RPMI7951 (cell line): Measurements from ENCODE around the gene SFRP5. TPM values are rescaled to one million over a fixed set of nuclear protein-coding genes. Genes with fewer than 3 reads are reported as not detected.

ENCODE experiments used
- DNase-seq: peaks from one replicate; pipeline ENCODE4 v3.0.0-alpha.2; 2012; ENCODE audit warnings: low read depth
- total RNA-seq: library from RNA; depleted of rRNA; stranded (reverse); fragments of >200 nt; shearing (Covaris generic); gene quantifications from 2 replicates; pipeline ENCODE4 v1.2.3, GENCODE V29; 2014; rRNA removed

The SFRP5 gene
- total RNA-seq, 1 experiment from 2014 or later = not detected

- DNase-seq = peak; percentile 87
These were observed 34.7 kb downstream of the SFRP5 start, which contains the start of gene ZFYVE27 for GRCh38 chr10:97736902-97737769. ZFYVE27 (plus strand) TSS chr10:97737128; CDS start chr10:97738478, 1,350 bp downstream.

- DNase-seq = no peak
These were observed 35.3 kb downstream of the SFRP5 start for GRCh38 chr10:97736403-97736901.

GRCh38 chr10:97734021-97734420 lies 37.8 kb downstream of the SFRP5 start:
- DNase-seq = no peak

- DNase-seq = no peak
These were observed 38.5 kb downstream of the SFRP5 start for GRCh38 chr10:97733256-97733655.

GRCh38 chr10:97732052-97732359 lies 39.8 kb downstream of the SFRP5 start:
- DNase-seq = no peak

- DNase-seq = peak; percentile 65
These were observed 40.3 kb downstream of the SFRP5 start for GRCh38 chr10:97731346-97732051.

GRCh38 chr10:97729014-97729413 lies 42.8 kb downstream of the SFRP5 start:
- DNase-seq = no peak

GRCh38 chr10:97726636-97727178 lies 45.1 kb downstream of the SFRP5 start:
- DNase-seq = peak; percentile 49

GRCh38 chr10:97724341-97724941 lies 47.4 kb downstream of the SFRP5 start:
- no peak for DNase-seq

GRCh38 chr10:97723001-97723400 lies 48.8 kb downstream of the SFRP5 start:
- DNase-seq = no peak

- DNase-seq = no peak
These were observed 49.7 kb downstream of the SFRP5 start for GRCh38 chr10:97721871-97722780.

- no peak for DNase-seq
These were observed 52.2 kb downstream of the SFRP5 start for GRCh38 chr10:97719602-97720001.

- DNase-seq = no peak
These were observed 53.1 kb downstream of the SFRP5 start for GRCh38 chr10:97718659-97719142.

- DNase-seq = peak; percentile 46
These were observed 53.6 kb downstream of the SFRP5 start for GRCh38 chr10:97718178-97718577.

- DNase-seq = no peak
These were observed 54.2 kb downstream of the SFRP5 start for GRCh38 chr10:97717627-97718026.

Other genes starting within 250 kb of the SFRP5 start
- gene ANKRD2, start 199.2 kb downstream of the SFRP5 start, total RNA-seq = not detected in 2 replicates
- 0.24 and 0.78 TPM in 2 replicates for gene HOGA1, start 187.6 kb downstream of the SFRP5 start, total RNA-seq
- gene C10orf62, start 182.3 kb downstream of the SFRP5 start, total RNA-seq = 0.10 TPM in 1 of 2 replicates, not detected in the other
- gene MORN4, start 138.5 kb downstream of the SFRP5 start, total RNA-seq = 2.2 and 3.7 TPM in 2 replicates
- gene PI4K2A, start 131.3 kb downstream of the SFRP5 start, total RNA-seq = 10.4 and 10.6 TPM in 2 replicates
- gene AVPI1, start 84.8 kb downstream of the SFRP5 start, total RNA-seq = 7.6 and 13.2 TPM in 2 replicates
- 29.0 and 41.7 TPM in 2 replicates for gene MARVELD1, start 58.3 kb downstream of the SFRP5 start, total RNA-seq
- gene ZFYVE27, start 34.9 kb downstream of the SFRP5 start, total RNA-seq = 7.0 and 10.3 TPM in 2 replicates
- gene GOLGA7B, start 77.8 kb upstream of the SFRP5 start, total RNA-seq = 2.9 and 3.1 TPM in 2 replicates